M059J (cell line): ENCODE results near the gene MRPS18A. TPM values are rescaled to one million over a fixed set of nuclear protein-coding genes. Genes with fewer than 3 reads are reported as not detected.

Source experiments
- DNase-seq: peaks from one replicate; pipeline ENCODE4 v3.0.0-alpha.2; 2012; ENCODE audit warnings: low read depth
- total RNA-seq: library from RNA; depleted of rRNA; stranded (reverse); fragments of >200 nt; shearing (Covaris generic); gene quantifications from 2 replicates; pipeline ENCODE4 v1.2.3, GENCODE V29; 2014; rRNA removed

MRPS18A gene
- 63.0 and 71.2 TPM in 2 replicates for total RNA-seq

- peak; percentile 85 for DNase-seq
Observed at GRCh38 chr6:43687437-43688347, at the start of gene MRPS18A. MRPS18A (minus strand) TSS chr6:43687791; CDS start chr6:43687779, 12 bp downstream.

GRCh38 chr6:43736844-43737243, 49.3 kb upstream of the MRPS18A start:
- DNase-seq = no peak

- no peak for DNase-seq
Observed at GRCh38 chr6:43736211-43736786, 48.7 kb upstream of the MRPS18A start.

- DNase-seq = no peak
Observed at GRCh38 chr6:43735642-43736199, 48.1 kb upstream of the MRPS18A start.

GRCh38 chr6:43734294-43734665, 46.7 kb upstream of the MRPS18A start:
- no peak for DNase-seq

DNA sequence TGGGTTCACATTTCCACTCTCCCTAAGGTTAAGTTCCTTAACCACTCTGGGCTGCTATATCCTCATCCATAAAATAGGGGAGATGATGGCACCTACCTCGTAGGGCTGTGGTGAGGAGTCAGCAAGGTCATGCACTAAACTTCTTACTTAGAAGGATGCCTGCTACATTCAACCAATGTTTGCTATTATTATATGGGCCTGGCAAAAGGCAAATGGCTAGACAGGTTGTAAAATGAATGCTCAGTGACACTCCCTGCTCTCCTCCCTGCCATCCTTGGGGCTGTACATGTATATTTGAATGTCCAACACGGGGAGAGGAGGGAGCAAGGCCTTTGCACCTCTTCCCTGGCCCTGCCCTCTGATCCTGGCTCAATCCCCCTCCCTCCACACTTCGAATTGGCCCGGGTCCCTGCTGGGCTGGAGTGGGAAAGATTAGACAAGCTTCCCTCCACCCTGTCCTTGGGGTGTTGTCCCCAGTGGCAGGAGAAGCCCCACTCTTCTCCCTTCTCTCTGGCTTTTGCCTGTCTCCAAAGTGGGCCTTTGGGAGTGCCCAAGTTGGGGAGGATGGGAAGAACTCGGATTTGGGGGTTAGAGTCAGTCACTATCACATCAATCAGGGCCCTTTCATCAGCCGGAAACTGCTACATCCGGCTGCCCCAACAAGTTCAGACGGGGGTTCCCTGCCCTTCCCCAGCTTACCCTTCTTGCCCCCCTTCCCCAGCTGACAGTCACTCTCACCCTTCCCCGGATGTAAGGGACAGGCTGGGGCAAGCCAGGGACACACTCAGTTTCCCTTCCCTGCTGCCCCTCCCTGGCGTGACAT, 46.1 kb upstream of the MRPS18A start:
- DNase-seq = no peak

- no peak for DNase-seq
Observed at GRCh38 chr6:43730634-43731033, 43.0 kb upstream of the MRPS18A start.

GRCh38 chr6:43729537-43729936, 41.9 kb upstream of the MRPS18A start:
- no peak for DNase-seq

DNA sequence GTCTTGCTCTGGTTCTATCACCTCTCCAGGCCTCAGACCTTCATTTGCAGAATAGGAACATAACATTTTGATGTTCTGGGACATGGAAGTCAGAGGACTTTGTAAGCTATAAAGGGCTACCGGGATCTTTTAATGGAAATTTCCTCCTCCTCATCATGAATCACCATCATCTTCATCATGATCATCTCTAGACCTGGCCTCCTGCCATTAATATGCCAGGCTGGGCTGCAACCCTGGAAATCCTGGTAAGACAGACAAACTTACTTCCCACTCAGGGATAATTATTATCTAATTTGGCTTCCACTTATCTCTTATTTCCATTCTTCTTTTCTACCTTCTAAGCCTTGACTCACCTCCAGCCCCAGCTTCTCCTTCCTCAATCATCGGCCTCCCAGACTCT, 41.0 kb upstream of the MRPS18A start:
- no peak for DNase-seq

DNA sequence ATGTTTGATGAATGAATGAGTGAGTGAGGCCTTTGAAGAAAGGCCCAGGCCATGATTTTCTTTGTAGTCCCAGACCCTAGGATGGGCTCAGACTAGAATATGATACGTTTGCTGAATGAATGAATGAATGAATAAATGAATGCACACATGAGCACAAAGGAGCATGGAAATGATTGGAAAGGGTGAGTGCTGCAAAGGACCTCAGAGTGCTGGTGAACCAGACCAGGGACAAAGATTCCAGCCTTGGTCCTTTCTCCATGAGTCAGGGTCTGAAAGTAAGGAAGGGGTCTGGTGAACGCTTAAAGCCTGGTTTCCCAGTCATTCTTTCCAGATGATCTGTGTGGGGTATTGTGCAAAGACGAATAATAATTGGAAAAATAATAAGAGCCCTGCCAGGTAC, 40.0 kb upstream of the MRPS18A start:
- DNase-seq = no peak

DNA sequence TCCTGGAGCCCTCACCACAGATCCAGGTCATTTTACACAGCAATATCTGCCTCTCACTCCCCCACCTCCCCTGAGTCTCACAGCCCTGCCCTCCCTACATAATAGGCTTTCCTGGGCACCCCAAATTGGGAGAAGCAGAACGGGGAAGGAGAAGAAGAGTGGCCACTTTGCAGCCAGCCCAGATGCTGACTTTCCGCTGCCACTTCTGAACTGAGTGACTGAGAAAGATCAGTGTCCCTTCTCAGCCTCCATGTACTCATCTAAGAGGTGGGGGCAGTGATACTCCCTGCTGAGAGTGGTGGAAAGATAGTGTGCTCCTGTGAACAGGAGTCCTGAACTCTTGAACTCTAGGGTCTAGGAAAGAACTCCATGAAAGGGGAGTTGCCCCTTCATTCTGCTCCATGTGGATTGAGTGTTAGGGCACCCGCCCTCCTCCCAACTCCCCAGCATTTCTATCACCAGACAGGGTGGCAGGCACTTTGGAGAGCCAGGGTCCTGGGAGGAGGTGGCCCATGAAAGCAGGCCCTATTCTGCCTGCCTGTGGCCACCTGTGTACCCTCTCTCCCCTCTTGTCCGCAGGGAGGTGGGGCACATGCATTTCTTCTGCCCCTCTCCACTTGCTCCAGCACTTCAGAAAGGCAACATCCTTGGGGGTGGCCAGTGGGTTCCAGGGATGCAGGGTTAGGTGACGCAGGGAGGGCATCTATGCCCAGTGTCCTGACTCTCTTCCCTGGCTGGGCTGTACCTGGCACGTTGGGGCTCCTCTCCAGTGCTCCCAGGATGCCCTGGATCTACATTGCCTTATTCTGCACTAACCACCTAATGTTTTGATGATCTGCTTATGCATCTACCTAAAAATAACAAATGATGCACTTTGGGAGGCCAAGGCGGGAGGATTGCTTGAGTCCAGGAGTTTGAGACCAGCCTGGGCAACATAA, 38.3 kb upstream of the MRPS18A start:
- no peak for DNase-seq

GRCh38 chr6:43724914-43725642, 37.5 kb upstream of the MRPS18A start:
- DNase-seq = peak; percentile 92

DNA sequence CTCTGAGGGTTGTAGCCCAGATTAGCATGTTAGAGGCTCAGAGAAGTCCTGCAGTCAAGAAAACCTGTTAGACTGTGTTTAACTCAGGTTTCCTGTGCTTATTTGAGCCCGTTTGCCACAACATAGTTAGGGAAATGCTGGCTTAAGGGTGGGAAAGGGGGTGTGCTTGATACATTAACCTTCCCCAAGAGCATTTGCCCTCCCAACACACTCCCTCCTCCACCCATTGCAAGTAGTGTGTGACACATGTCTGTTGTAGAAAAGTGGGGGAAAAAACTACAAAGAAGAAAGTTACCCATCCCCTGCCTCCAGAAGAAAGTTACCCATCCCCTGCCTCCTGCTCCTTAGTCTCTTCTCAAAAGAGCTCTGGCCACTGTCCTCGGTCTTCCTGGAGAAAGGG, 36.8 kb upstream of the MRPS18A start:
- DNase-seq = no peak

- DNase-seq = peak; percentile 68
Observed at GRCh38 chr6:43723737-43724295, 36.2 kb upstream of the MRPS18A start.

GRCh38 chr6:43722920-43723545, 35.4 kb upstream of the MRPS18A start:
- DNase-seq = no peak

DNA sequence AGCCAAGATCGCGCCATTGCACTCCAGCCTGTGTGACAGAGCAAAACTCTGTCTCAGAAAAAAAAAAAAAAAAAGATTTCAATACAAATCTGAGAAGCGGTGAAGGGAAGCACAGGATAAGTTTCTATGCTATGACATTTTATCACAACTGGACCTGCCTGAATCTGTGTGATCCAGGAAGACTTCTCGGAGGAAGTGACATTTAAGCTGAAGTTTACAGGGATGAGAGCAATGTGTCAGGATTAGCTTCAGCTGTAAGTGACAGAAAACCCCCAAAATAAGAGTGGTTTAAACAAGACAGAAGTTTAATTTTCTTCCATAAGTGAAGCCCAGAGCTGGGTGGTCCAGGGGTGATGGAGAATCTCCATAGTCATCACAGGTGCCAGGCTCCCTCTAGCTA, 33.4 kb upstream of the MRPS18A start:
- no peak for DNase-seq

DNA sequence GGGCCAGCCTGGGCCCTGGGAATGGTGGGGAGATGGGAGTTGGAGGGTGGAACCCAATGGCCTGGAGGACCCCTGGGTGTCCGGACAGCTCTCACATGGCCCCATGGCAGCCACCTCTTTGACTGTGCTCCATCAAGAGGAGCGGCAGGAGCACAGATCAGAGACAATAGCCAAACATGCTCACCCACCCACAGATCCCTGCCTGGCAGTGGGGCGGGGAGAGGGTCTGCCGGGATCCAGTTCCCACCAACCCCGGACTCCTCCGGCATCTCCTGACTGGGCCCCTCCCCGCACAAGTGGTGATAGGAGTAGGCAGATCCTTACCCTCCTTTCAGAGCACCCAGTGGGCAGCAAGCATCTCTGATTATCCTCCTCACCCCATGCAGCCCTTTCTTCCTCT, 31.9 kb upstream of the MRPS18A start:
- DNase-seq = no peak

DNA sequence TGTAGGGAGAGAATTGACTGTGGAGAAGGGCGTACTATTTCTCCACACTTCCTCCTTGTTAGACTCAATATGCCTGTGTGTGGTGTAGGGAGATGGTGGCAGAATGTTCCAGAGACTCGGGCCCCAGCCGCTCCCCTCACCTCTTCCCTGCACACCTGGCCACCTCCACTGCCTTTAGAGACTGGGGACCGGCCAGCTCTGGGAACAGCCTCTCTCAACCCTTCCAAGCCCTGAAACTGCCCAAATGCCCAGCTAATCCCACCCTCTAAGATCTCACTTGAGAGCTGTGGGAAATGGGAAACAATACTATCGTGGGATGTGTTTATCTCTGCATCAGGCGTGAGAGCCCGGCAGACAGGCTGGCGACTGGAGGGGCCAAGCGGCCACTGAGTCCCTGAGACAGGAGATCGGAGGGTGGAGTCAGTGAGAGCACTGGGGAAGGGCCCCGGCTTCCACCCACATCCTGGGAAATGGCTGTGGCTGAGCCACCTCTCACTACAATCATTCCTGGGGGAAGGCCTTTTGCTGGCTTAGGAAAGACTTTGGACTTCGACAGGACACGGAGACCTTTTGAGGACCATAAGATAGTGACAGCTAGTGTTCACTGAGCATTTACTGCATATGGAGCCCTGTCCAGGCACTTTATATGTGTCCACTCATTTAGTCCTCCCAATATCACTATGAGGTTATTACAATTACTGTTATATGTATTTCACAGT, 31.0 kb upstream of the MRPS18A start:
- no peak for DNase-seq

- DNase-seq = no peak
Observed at GRCh38 chr6:43717822-43718221, 30.2 kb upstream of the MRPS18A start.
